ENCODE results near the gene HCAR1.
A peak's percentile ranks its signal among the peaks of the same experiment; 100 is the strongest.
"Not testable (repeated sequence)": the region's sequence is repeated elsewhere in the genome, so short reads cannot be mapped to it uniquely, and the experiment has no call there.

Gene HCAR1

GRCh38 chr12:122729583-122730214 lies 945 bp downstream of the HCAR1 start:
- H3K4me1 Mint-ChIP-seq = peaks cover 56% of the 10 kb centered on the region
- no peak for ATAC-seq
- peaks cover 5% of the 10 kb centered on the region for H3K9me3 Mint-ChIP-seq
- H3K27me3 Mint-ChIP-seq = peaks cover 8% of the 10 kb centered on the region
- H3K4me3 Mint-ChIP-seq = no peak overlapping the region
- no peak overlapping the region for H3K27ac Mint-ChIP-seq
- H3K36me3 Mint-ChIP-seq = no peaks in the 10 kb centered on the region

DNA sequence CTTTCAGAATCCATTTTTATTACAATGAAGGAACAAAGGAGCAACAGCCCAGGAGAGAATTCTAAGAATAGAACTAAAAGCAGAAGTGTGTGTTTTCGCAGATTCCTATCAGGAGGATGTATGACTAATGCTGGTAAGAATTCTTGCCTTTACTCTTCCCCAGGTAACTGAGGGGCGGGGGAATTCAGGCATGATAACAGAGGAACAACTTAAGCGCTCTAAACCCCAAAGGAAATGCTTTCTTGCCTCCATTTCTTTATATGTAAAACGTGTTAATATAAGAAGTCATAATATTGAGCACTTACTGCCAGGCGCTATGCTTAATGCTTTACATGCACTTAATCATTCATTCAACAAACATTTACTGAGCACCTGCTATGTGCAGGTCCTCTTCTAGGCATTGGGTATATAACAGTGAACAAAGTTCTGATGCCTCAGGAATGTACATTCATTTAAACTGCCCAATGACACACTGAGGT lies 4.5 kb downstream of the HCAR1 start:
- Mint-ChIP-seq H3K27me3 (peaks cover 24% of the 10 kb centered on the region), H3K36me3 (no peaks in the 10 kb centered on the region), H3K27ac (peak overlapping the region; percentile 68), H3K4me1 (peaks cover 41% of the 10 kb centered on the region), H3K9me3 (no peaks in the 10 kb centered on the region), H3K4me3 (no peak overlapping the region)
- ATAC-seq = peak; percentile 48

- Mint-ChIP-seq H3K27ac (peak overlapping the region; percentile 68), H3K36me3 (no peaks in the 10 kb centered on the region), H3K27me3 (peaks cover 28% of the 10 kb centered on the region), H3K9me3 (no peaks in the 10 kb centered on the region), H3K4me1 (peaks cover 47% of the 10 kb centered on the region), H3K4me3 (no peak overlapping the region)
- no peak for ATAC-seq
These were observed 5.1 kb downstream of the HCAR1 start for GRCh38 chr12:122725452-122726079.

- Mint-ChIP-seq H3K27me3 (peaks cover 24% of the 10 kb centered on the region), H3K4me3 (no peak overlapping the region), H3K4me1 (peaks cover 48% of the 10 kb centered on the region), H3K9me3 (no peaks in the 10 kb centered on the region), H3K36me3 (no peaks in the 10 kb centered on the region), H3K27ac (peak overlapping the region; percentile 68)
- peak; percentile 68 for ATAC-seq
These were observed 5.9 kb downstream of the HCAR1 start for GRCh38 chr12:122724641-122725243.

DNA sequence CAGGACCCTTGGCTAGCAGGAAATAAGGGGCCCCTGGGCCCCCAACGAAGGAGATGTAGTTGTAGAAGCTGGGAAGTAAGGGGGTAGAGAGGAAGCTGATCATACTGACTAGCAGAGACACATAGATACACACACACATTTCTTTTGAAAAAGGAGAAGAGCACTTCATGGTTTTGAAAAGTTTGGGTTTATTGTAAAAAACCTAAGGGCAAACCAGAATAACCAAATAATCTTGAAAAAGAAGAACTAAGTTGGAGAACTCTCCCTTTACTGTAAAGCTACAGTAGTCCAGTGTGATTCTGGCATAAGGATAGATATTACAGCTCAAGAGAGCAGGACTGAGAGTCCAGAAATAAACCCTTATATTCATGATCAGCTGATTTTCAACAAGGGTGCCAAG lies 8.3 kb downstream of the HCAR1 start:
- Mint-ChIP-seq H3K27ac (peak overlapping the region; percentile 29), H3K4me1 (peaks cover 46% of the 10 kb centered on the region), H3K36me3 (no peaks in the 10 kb centered on the region), H3K27me3 (peaks cover 37% of the 10 kb centered on the region), H3K4me3 (no peak overlapping the region), H3K9me3 (no peaks in the 10 kb centered on the region)
- ATAC-seq = no peak

DNA sequence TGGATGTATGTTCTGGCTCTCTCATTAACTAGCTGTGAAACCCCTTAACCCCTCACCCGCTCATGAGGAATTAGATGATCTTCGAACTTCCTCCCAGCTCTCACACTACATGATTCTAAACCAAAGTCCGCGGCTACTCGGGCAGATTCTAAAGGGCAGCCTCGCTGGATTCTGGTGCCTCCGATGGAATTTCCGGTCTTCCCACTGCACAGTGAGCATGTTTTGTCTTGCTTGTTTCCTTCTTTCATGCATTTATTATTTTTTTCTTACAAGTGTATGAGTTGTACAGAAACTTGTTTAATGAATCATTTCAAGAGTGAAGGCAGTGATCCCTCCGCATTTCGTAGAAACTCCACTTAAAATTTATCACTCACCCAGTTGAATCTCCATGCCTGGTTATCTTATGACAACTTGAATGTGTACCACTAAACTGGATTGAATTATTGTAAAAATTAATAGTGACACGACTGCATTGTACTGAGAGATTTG lies 9.5 kb downstream of the HCAR1 start:
- Mint-ChIP-seq H3K4me3 (peak overlapping the region; percentile 33), H3K27me3 (peaks cover 37% of the 10 kb centered on the region), H3K9me3 (no peaks in the 10 kb centered on the region), H3K4me1 (peaks cover 49% of the 10 kb centered on the region), H3K36me3 (no peaks in the 10 kb centered on the region), H3K27ac (peak overlapping the region; percentile 30)
- ATAC-seq = peak; percentile 37

DNA sequence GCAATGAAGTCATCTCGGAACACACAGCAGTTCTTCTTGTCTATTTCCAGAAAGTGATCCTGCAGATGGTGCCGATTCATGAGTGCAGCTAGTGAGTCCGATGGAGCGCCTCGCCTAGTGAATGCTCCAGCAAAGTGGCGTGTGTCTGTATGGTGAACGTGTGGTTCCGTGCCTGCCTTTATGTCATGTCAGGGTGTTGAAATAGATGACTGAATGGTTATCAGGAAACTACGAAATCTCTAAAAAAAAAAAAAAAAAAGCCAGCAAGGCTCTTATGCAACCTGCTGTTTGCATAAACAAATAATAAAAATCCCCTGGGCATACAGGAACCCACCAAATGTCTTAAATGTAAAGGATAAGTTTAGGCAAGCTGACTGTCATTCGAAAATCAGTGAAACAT lies 14.0 kb downstream of the HCAR1 start, which contains the start of gene HCAR3:
HCAR3 (minus strand) TSS at position 154 of the 400 bp plus-strand sequence; CDS start at position 80, 74 bp downstream.
- not testable (repeated sequence) for H3K36me3 Mint-ChIP-seq, ATAC-seq, H3K9me3 Mint-ChIP-seq, H3K27ac Mint-ChIP-seq, H3K4me3 Mint-ChIP-seq
- H3K27me3 Mint-ChIP-seq = peaks cover 37% of the 10 kb centered on the region
- peaks cover 24% of the 10 kb centered on the region for H3K4me1 Mint-ChIP-seq

DNA sequence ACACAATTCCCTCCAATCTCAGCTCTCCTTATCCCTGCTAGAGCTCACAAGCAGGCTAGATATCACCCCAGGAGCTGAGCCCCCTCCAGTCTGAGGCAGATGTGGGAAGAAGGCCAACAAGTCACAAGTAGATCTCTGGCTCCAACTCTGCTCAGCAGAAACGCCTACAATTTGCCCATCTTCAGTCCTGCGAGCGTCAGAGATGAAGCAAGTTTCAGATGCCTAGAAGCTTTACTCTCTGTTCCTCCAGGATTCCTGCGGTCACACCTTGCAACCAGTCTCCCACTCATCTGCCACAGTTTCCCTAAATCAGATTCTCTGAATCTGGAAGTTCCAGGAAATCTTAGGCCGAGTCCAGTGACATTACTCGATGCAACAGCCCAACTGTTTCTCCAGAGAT lies 15.4 kb downstream of the HCAR1 start:
- not testable (repeated sequence) for H3K4me3 Mint-ChIP-seq, H3K27ac Mint-ChIP-seq, ATAC-seq, H3K36me3 Mint-ChIP-seq, H3K9me3 Mint-ChIP-seq
- Mint-ChIP-seq H3K4me1 (peaks cover 19% of the 10 kb centered on the region), H3K27me3 (peaks cover 27% of the 10 kb centered on the region)

GRCh38 chr12:122713491-122714188 lies 17.0 kb downstream of the HCAR1 start:
- H3K27ac Mint-ChIP-seq, H3K9me3 Mint-ChIP-seq, H3K36me3 Mint-ChIP-seq, ATAC-seq, H3K4me3 Mint-ChIP-seq: not testable (repeated sequence)
- Mint-ChIP-seq H3K4me1 (peaks cover 16% of the 10 kb centered on the region), H3K27me3 (peaks cover 17% of the 10 kb centered on the region)

- H3K4me1 Mint-ChIP-seq = peaks cover 10% of the 10 kb centered on the region
- peaks cover 10% of the 10 kb centered on the region for H3K27me3 Mint-ChIP-seq
- H3K27ac Mint-ChIP-seq = peak overlapping the region; percentile 26
- not testable (repeated sequence) for ATAC-seq, H3K4me3 Mint-ChIP-seq, H3K36me3 Mint-ChIP-seq, H3K9me3 Mint-ChIP-seq
These were observed 19.4 kb downstream of the HCAR1 start for GRCh38 chr12:122711266-122711665.

GRCh38 chr12:122710341-122710740 lies 20.3 kb downstream of the HCAR1 start:
- ATAC-seq, H3K36me3 Mint-ChIP-seq, H3K4me3 Mint-ChIP-seq, H3K4me1 Mint-ChIP-seq, H3K27ac Mint-ChIP-seq, H3K9me3 Mint-ChIP-seq, H3K27me3 Mint-ChIP-seq: not testable (repeated sequence)

GRCh38 chr12:122709287-122709686 lies 21.4 kb downstream of the HCAR1 start:
- not testable (repeated sequence) for H3K4me3 Mint-ChIP-seq, H3K9me3 Mint-ChIP-seq, H3K4me1 Mint-ChIP-seq, H3K36me3 Mint-ChIP-seq, H3K27me3 Mint-ChIP-seq, H3K27ac Mint-ChIP-seq, ATAC-seq

DNA sequence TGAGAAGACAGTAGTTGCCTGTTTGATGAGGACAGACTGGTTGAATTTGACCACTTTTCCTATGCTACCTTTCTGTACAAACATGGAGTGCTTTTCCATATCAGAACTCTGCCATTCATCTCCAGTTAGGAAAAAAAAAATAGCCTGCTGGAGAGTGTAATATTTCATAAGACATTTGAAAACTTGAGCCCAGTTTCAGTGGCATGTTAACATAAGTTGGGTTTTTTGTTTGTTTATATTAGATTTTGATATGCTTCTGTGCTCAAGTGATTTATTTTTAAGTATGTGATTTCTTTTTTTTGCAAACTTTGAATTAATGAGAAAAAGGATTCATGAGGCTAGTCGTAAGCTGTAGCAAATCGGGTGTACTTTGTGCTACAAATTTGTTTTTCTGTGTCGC lies 26.8 kb downstream of the HCAR1 start:
- not testable (repeated sequence) for H3K27ac Mint-ChIP-seq, H3K4me3 Mint-ChIP-seq, H3K27me3 Mint-ChIP-seq, H3K36me3 Mint-ChIP-seq, H3K9me3 Mint-ChIP-seq, H3K4me1 Mint-ChIP-seq, ATAC-seq

- not testable (repeated sequence) for H3K4me3 Mint-ChIP-seq, H3K27me3 Mint-ChIP-seq, H3K27ac Mint-ChIP-seq, H3K9me3 Mint-ChIP-seq, H3K4me1 Mint-ChIP-seq, ATAC-seq, H3K36me3 Mint-ChIP-seq
These were observed 27.6 kb downstream of the HCAR1 start, which contains the start of gene HCAR2 for GRCh38 chr12:122702890-122703611. HCAR2 (minus strand) TSS chr12:122703357; CDS start chr12:122703283, 74 bp downstream.

GRCh38 chr12:122701481-122701880 lies 29.2 kb downstream of the HCAR1 start:
- ATAC-seq, H3K36me3 Mint-ChIP-seq, H3K27ac Mint-ChIP-seq: not testable (repeated sequence)

More at GRCh38 chr12:122701481-122701880, 29.2 kb downstream of the HCAR1 start:
- H3K9me3 Mint-ChIP-seq, H3K4me3 Mint-ChIP-seq, H3K4me1 Mint-ChIP-seq, H3K27me3 Mint-ChIP-seq: not testable (repeated sequence)
